Psoas muscle (tissue), 8 donors: Measurements from ENCODE around the gene MRTFB. TPM values are rescaled to one million over a fixed set of nuclear protein-coding genes. Genes with fewer than 3 reads are reported as not detected.

ENCODE experiments used
- ATAC-seq, 4 donors: fragments of 200-7000 bp; cut with Tn5 transposase; one replicate each; pipeline ENCODE4 v1.9.1; 2020; ENCODE audit warnings: moderate library complexity in 3 of 4, mild to moderate bottlenecking in 2 of 4
- DNase-seq, 2 donors: peaks; one replicate each; pipeline ENCODE4 v3.0.0-alpha.2; 2020
- H3K27ac ChIP-seq: fragments of 200-600 bp; one replicate; pipeline ENCODE4 v1.8.0; 2022
- H3K27me3 ChIP-seq, 3 donors: fragments of 200-600 bp in 1 of 3; one replicate each; pipeline versions ENCODE4 v1.6.1 to v1.8.0; 2013 to 2022; ENCODE audit warnings: low read length in 2 of 3, mild to moderate bottlenecking in 2 of 3, moderate library complexity in 1 of 3; ENCODE audit not compliant: insufficient read depth in 3 of 3
- H3K36me3 ChIP-seq, 2 donors: fragments of 200-600 bp in 1 of 2; one replicate each; pipeline versions ENCODE4 v1.6.1 to v1.8.0; 2013 to 2022; ENCODE audit warnings: low read depth in 1 of 2, mild to moderate bottlenecking in 1 of 2, moderate library complexity in 1 of 2; ENCODE audit not compliant: insufficient read depth in 1 of 2
- H3K4me1 ChIP-seq: fragments of 200-600 bp; one replicate; pipeline ENCODE4 v1.8.0; 2022
- H3K4me3 ChIP-seq: fragments of 200-600 bp; one replicate; pipeline ENCODE4 v1.8.0; 2022; ENCODE audit warnings: mild to moderate bottlenecking
- H3K9me3 ChIP-seq: fragments of 200-600 bp; one replicate; pipeline ENCODE4 v1.8.0; 2022
- WGBS, 3 donors: extraction: QIAGEN DNeasy Blood & Tissue Kit; methylation state at CpG; one replicate each; pipeline versions ENCODE4 v1.1.6 to v1.1.7; 2013; 5-methylcytosine and 5-hydroxymethylcytosine counted together
- intact Hi-C, 2 donors: fragments of 100-400 bp; cut with DNase I; formaldehyde crosslinking; loops; one replicate each; pipeline versions ENCODE4 v1.11.0 to v1.14.2; 2022
- polyA plus RNA-seq, 3 donors: library from polyadenylated mRNA; stranded (reverse); fragments of 200-250 nt; gene quantifications; one replicate each; pipeline ENCODE4 v1.2.3, GENCODE V29; 2013
- total RNA-seq, 4 donors: library from RNA; stranded (reverse); fragmentation: NEBNext Ultra II Directional in 2 of 4; extraction: Animal tissue kit (Norgen Biotek cat#: 25700) in 2 of 4; gene quantifications; one replicate each; pipeline versions ENCODE4 v1.2.1 to v1.2.4, GENCODE V29; 2021 to 2023
- TF ChIP-seq, protein P1 (sequence below): fragments of 200-600 bp; IDR thresholded peaks from one replicate; pipeline ENCODE4 v1.8.0; 2022; ENCODE audit warnings: antibody characterized with exemption
- donor health status: healthy with polysubstance abuse.
- donor health status: DM: no; HTN: no; CAD: no; lungs with moderate emphysema.
- donor health status: Bipolar disorder and iron deficiency.
- donor health status: healthy.
- donor health status: DM: yes; HTN: yes; CAD: no.
- donor health status: DM: no; HTN: no; CAD: no.
- donor health status: DM: no; HTN: no; CAD: no.
- donor health status: DM: yes; HTN: yes; CAD: no.

Gene MRTFB
- total and polyA plus RNA-seq, 7 donors: 2.7 to 26.3 (median 14.1) TPM

- ATAC-seq (no peak), DNase-seq (no peak)
- Histone ChIP-seq H3K36me3 (peaks cover 9 to 99% of the 10 kb centered on the region in 2 donors), H3K4me1 (no peaks in the 10 kb centered on the region), H3K9me3 (no peaks in the 10 kb centered on the region), H3K4me3 (no peak overlapping the region), H3K27me3 (no peaks in the 10 kb centered on the region), H3K27ac (no peak overlapping the region)
- WGBS, 3 donors: 97% methylated on average over 4 of the region's 4 CpGs
- intact Hi-C loops: loop anchor here in 1 of 2 donors (10.0 kb wide), 1 partner anchor 320 kb away; the partner anchor contains the start of gene ERCC4
- TF ChIP-seq, protein P1, sequence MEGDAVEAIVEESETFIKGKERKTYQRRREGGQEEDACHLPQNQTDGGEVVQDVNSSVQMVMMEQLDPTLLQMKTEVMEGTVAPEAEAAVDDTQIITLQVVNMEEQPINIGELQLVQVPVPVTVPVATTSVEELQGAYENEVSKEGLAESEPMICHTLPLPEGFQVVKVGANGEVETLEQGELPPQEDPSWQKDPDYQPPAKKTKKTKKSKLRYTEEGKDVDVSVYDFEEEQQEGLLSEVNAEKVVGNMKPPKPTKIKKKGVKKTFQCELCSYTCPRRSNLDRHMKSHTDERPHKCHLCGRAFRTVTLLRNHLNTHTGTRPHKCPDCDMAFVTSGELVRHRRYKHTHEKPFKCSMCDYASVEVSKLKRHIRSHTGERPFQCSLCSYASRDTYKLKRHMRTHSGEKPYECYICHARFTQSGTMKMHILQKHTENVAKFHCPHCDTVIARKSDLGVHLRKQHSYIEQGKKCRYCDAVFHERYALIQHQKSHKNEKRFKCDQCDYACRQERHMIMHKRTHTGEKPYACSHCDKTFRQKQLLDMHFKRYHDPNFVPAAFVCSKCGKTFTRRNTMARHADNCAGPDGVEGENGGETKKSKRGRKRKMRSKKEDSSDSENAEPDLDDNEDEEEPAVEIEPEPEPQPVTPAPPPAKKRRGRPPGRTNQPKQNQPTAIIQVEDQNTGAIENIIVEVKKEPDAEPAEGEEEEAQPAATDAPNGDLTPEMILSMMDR: no peak
Observed at GRCh38 chr16:14244196-14245010, 173.3 kb downstream of the MRTFB start.

DNA sequence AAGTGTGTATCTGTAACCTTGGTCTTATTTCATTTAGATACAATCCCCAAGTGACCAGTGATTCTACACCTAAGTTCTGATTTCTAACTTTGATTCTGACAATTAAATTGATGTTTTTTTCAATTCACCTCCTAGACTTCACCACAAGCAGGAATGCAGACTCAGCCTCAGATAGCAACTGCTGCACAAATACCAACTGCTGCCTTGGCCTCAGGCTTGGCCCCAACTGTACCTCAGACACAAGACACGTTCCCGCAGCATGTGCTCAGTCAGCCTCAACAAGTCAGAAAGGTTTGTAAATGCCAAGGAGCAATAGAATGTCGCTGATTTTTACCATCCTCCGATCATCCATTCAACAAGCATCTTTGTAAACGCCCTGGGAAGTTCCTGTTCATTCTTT lies 177.7 kb downstream of the MRTFB start:
- WGBS, 3 donors: 65 to 83% (median 71%) methylated on average over 5 of the region's 5 CpGs

DNA sequence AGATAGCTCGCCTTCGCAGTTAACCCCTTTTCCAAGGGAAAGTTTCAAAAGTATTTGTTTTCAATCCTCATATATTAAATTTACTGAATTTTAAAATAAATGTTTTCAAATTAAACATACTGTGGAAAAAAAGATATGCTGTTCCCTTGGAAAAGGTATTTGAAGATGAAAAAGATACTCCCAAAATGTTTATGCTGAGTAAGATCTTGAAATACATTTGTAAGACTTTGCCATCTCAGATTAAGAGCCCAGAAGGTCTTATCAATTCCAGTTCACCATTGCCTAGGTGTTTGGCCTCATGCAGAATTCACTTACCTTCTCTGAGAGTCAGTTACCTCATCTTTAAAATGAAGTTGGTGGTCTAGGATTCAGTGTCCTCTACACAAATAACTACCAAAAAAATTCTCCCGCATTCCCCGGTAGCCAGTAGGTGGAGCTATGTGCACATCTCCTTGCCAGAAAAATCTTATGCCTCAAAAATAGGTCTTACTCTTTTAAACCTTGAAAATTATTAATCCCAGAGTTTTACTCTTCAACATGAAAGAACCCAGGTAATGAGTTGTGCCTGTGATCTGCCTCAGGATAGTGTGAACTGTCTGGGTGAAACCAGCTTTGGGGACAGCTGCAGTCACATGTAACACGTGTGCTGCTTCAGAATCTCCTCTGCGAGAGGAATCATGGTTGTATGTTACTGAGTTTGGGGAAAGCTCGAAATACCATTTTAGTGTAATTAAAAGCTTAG lies 178.3 kb downstream of the MRTFB start:
- no peak overlapping the region for H3K27ac ChIP-seq
- peaks cover 19 to 99% of the 10 kb centered on the region in 2 donors for H3K36me3 ChIP-seq
- H3K4me1 ChIP-seq: peaks cover 7% of the 10 kb centered on the region
- H3K9me3 ChIP-seq: no peaks in the 10 kb centered on the region
- no peak overlapping the region for H3K4me3 ChIP-seq
- peak in 2 of 4 donors; percentile 68 to 79 for ATAC-seq
- DNase-seq: no peak
- no peaks in the 10 kb centered on the region for H3K27me3 ChIP-seq
- WGBS, 3 donors: 55 to 62% (median 61%) methylated on average over 7 of the region's 7 CpGs
- intact Hi-C loops: loop anchor here in 1 of 2 donors (10.0 kb wide), 1 partner anchor 325 kb away; the partner anchor contains the start of gene ERCC4
- TF ChIP-seq, protein P1: peak; percentile 77

More for the DNA sequence above, 177.7 kb downstream of the MRTFB start:
- TF ChIP-seq, protein P1: no peak
- intact Hi-C loops: loop anchor here in 1 of 2 donors (10.0 kb wide), 1 partner anchor 324 kb away; the partner anchor contains the start of gene ERCC4
- Histone ChIP-seq H3K4me1 (peaks cover 7% of the 10 kb centered on the region), H3K27me3 (no peaks in the 10 kb centered on the region), H3K36me3 (peaks cover 19 to 99% of the 10 kb centered on the region in 2 donors), H3K4me3 (no peak overlapping the region), H3K9me3 (no peaks in the 10 kb centered on the region), H3K27ac (no peak overlapping the region)
- no peak for ATAC-seq
- no peak for DNase-seq

DNA sequence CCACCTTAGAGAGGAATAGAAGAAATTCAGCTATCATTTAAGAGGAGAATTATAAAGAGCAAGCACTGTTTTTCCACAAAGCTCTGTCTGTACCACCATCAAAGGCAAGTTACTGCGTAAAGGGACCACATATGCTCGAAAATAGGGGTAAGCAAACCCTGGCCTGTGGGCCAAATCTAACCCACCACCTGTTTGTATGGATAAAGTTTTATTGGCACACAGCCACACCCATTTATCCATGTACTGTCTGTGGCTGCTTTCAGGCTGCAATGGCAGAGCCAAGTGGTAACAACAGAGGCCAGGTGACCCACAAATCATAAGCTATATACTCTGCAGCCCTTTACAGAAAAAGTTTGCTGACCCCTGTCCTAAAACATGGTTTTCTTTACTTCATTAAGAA lies 180.3 kb downstream of the MRTFB start:
- ATAC-seq (no peak), DNase-seq (no peak)
- no peak overlapping the region for H3K27ac ChIP-seq
- H3K4me3 ChIP-seq: no peak overlapping the region
- intact Hi-C loops: no loop called here
- H3K4me1 ChIP-seq: peaks cover 7% of the 10 kb centered on the region
- H3K9me3 ChIP-seq: no peaks in the 10 kb centered on the region
- TF ChIP-seq, protein P1: no peak
- 71 to 85% (median 78%) methylated on average over 2 of the region's 2 CpGs for WGBS, 3 donors
- no peaks in the 10 kb centered on the region for H3K27me3 ChIP-seq
- H3K36me3 ChIP-seq: peaks cover 13 to 97% of the 10 kb centered on the region in 2 donors
